Endothelial cell of umbilical vein (primary cell): ENCODE results near the gene SLIT1. TPM values are rescaled to one million over a fixed set of nuclear protein-coding genes. Genes with fewer than 3 reads are reported as not detected.

ENCODE experiments used
- BruUV-seq: library from RNA; stranded (reverse); fragments of 400-500 nt; replicated peaks from 2 replicates; lab custom pipeline; 2021; lab: Mats Ljungman, UMichigan
- CTCF ChIA-PET: fragments of 300-600, 350-600 bp; sonication (Branson Sonifier 250); formaldehyde crosslinking; loops from one replicate; lab custom pipeline; 2021; ENCODE audit warnings: antibody characterized with exemption, inconsistent platforms; lab: Charles Lee
- POLR2A ChIA-PET: fragments of 300-600, 350-600 bp; sonication (Branson Sonifier 250); formaldehyde crosslinking; loops from one replicate; lab custom pipeline; 2021; ENCODE audit warnings: antibody characterized with exemption, inconsistent platforms; lab: Charles Lee
- DNase-seq: peaks from one replicate; pipeline ENCODE4 v3.0.0-alpha.2; 2011; ENCODE audit warnings: low read depth, low spot score
- FAIRE-seq: peaks from 2 replicates; lab custom pipeline; 2011; peaks lifted over from hg19 to GRCh38; lab: Jason Lieb, UNC
- H2AFZ ChIP-seq: 2 replicates; pipeline ENCODE4 v1.6.0; 2012; ENCODE audit warnings: low read depth, low read length, control low read depth, inconsistent platforms
- H3K27ac ChIP-seq: 2 replicates; pipeline ENCODE4 v1.5.1; 2011; ENCODE audit warnings: low read depth, mild to moderate bottlenecking, control low read depth, low read length, moderate library complexity; ENCODE audit not compliant: insufficient read depth
- H3K27me3 ChIP-seq, 2 experiments: 2 replicates each; pipeline versions ENCODE4 v1.6.0 to v1.6.1; 2011; ENCODE audit warnings: low read length in 2 of 2, mixed read lengths in 1 of 2; ENCODE audit not compliant: control insufficient read depth in 2 of 2, insufficient read depth in 2 of 2
- H3K36me3 ChIP-seq, 2 experiments: 2 replicates in 1 of 2; 3 replicates in 1 of 2; pipeline ENCODE4 v1.5.1; 2011; ENCODE audit warnings: low read length in 2 of 2, mild to moderate bottlenecking in 1 of 2, moderate library complexity in 1 of 2; ENCODE audit not compliant: control insufficient read depth in 2 of 2, insufficient read depth in 2 of 2; ENCODE audit errors: extremely low read depth in 1 of 2
- H3K4me1 ChIP-seq: 3 replicates; pipeline ENCODE4 v1.5.1; 2011; ENCODE audit warnings: mild to moderate bottlenecking, low read length; ENCODE audit not compliant: control insufficient read depth, insufficient read depth; ENCODE audit errors: extremely low read depth
- H3K4me2 ChIP-seq: 2 replicates; pipeline ENCODE4 v1.6.1; 2011; ENCODE audit warnings: low read length, control low read depth, mixed read lengths; ENCODE audit not compliant: insufficient read depth
- H3K4me3 ChIP-seq, 3 experiments: fragments of 200-600 bp in 1 of 3; sonication (generic), shearing (Covaris generic) in 1 of 3; replicated peaks in 1 of 3; 2 replicates each; pipeline ENCODE4 v1.5.1; 2011 to 2016; ENCODE audit warnings: control low read depth in 3 of 3, low read length in 3 of 3, mild to moderate bottlenecking in 2 of 3, inconsistent platforms in 1 of 3, low read depth in 1 of 3, moderate library complexity in 1 of 3; ENCODE audit not compliant: insufficient read depth in 1 of 3
- H3K79me2 ChIP-seq: 2 replicates; pipeline ENCODE4 v1.6.0; 2012; ENCODE audit warnings: low read length, inconsistent platforms; ENCODE audit not compliant: control insufficient read depth, insufficient read depth
- H3K9ac ChIP-seq: replicated peaks from 2 replicates; pipeline ENCODE3; 2011; ENCODE audit warnings: low read length, control low read depth; ENCODE audit not compliant: insufficient read depth; ENCODE audit errors: extremely low read depth
- H3K9me1 ChIP-seq: replicated peaks from 3 replicates; pipeline ENCODE4 v1.6.0; 2011; ENCODE audit warnings: mild to moderate bottlenecking, low read length; ENCODE audit not compliant: control insufficient read depth, insufficient read depth; ENCODE audit errors: extremely low read depth
- H3K9me3 ChIP-seq: replicated peaks from 2 replicates; pipeline ENCODE4 v1.5.1; 2012; ENCODE audit warnings: low read length, inconsistent platforms; ENCODE audit not compliant: control insufficient read depth, insufficient read depth
- H4K20me1 ChIP-seq: replicated peaks from 2 replicates; pipeline ENCODE3; 2011; ENCODE audit warnings: mild to moderate bottlenecking, low read length; ENCODE audit not compliant: control insufficient read depth, insufficient read depth; ENCODE audit errors: extremely low read depth
- CTCF ChIP-seq, 2 donors: IDR thresholded peaks; 1 replicate in 1 of 2; 2 replicates in 1 of 2; pipeline ENCODE4 v1.5.1; 2011; ENCODE audit warnings: low read length in 2 of 2, mild to moderate bottlenecking in 2 of 2, moderate library complexity in 2 of 2, control low read depth in 1 of 2, inconsistent platforms in 1 of 2, low read depth in 1 of 2; ENCODE audit not compliant: insufficient read depth in 1 of 2; ENCODE audit errors: extremely low read depth in 1 of 2
- EZH2 ChIP-seq: IDR thresholded peaks from 2 replicates; pipeline ENCODE4 v1.6.1; 2012; ENCODE audit warnings: borderline replicate concordance, low read depth, mild to moderate bottlenecking, moderate library complexity, low read length, inconsistent platforms; ENCODE audit not compliant: severe bottlenecking
- FOS ChIP-seq: IDR thresholded peaks from 2 replicates; pipeline ENCODE4 v1.6.1; 2011; ENCODE audit warnings: mild to moderate bottlenecking, low read length, moderate library complexity, borderline replicate concordance; ENCODE audit not compliant: insufficient read depth
- GATA2 ChIP-seq: IDR thresholded peaks from 2 replicates; pipeline ENCODE4 v1.7.0; 2011; ENCODE audit warnings: low read depth, mild to moderate bottlenecking, moderate library complexity, mixed read lengths, low read length; ENCODE audit not compliant: insufficient read length, insufficient read depth
- JUN ChIP-seq: IDR thresholded peaks from 2 replicates; pipeline ENCODE4 v1.6.1; 2011; ENCODE audit warnings: borderline replicate concordance, low read depth; ENCODE audit not compliant: insufficient read length, insufficient read depth
- MAX ChIP-seq: IDR thresholded peaks from 2 replicates; pipeline ENCODE4 v1.6.1; 2011; ENCODE audit not compliant: insufficient read depth, insufficient read length
- MYC ChIP-seq: IDR thresholded peaks from one replicate; pipeline ENCODE4 v1.6.1; 2011; ENCODE audit warnings: mild to moderate bottlenecking, low read depth, low read length
- POLR2A ChIP-seq: IDR thresholded peaks from 2 replicates; pipeline ENCODE4 v1.6.1; 2012; ENCODE audit warnings: low read depth, mild to moderate bottlenecking, control low read depth, low read length
- POLR2AphosphoS5 ChIP-seq: IDR thresholded peaks from 2 replicates; pipeline ENCODE4 v1.6.1; 2012; ENCODE audit warnings: low read depth, mild to moderate bottlenecking, control low read depth, low read length, moderate library complexity; ENCODE audit not compliant: insufficient read depth
- dilution Hi-C: fragments of 300-500 bp; cut with MboI; formaldehyde crosslinking; loops from one replicate; pipeline ENCODE4 v1.15.0; 2019; ENCODE audit warnings: low sequenced_read_pairs; ENCODE audit not compliant: extremely low pct_ligation_motif_present
- intact Hi-C: fragments of 100-400 bp; cut with micrococcal nuclease; formaldehyde crosslinking; loops from one replicate; pipeline ENCODE4 v1.10.0; 2022
- polyA plus RNA-seq, 4 experiments: library from polyadenylated mRNA; depleted of rRNA in 3 of 4; stranded (reverse) in 3 of 4; unstranded in 1 of 4; fragments of >200 nt; gene quantifications; 2 replicates each; pipeline versions ENCODE4 v1.2.1 to v1.2.3, GENCODE V29; 2011 to 2012; ENCODE audit warnings: missing spikeins in 1 of 4
- total RNA-seq: library from RNA; stranded (reverse); gene quantifications from 2 replicates; pipeline ENCODE4 v1.2.3, GENCODE V29; 2021

SLIT1 gene
- total and polyA plus RNA-seq, 2 donors (not counting 3 experiments of a cell fraction or from before 2014, with no cell fraction given): 0.04 to 0.20 TPM

- ChIA-PET POLR2A (no interaction called here), CTCF (interaction anchor here (3.6 to 8.5 kb wide), 2 partner anchors 41 to 131 kb away, joined by 11 to 397 read pairs; no protein-coding TSS in a partner anchor)
- intact Hi-C loops: loop anchor here (10.0 kb wide), 1 partner anchor 256 kb away; the partner anchor contains the start of gene FRAT2
- H3K9me3 ChIP-seq: no peaks in the 10 kb centered on the region
- H3K9me1 ChIP-seq: no peaks in the 10 kb centered on the region
- H4K20me1 ChIP-seq: no peaks in the 10 kb centered on the region
- dilution Hi-C loops: no loop called here
- TF ChIP-seq MYC: no peak
- no peak for DNase-seq
- H3K9ac ChIP-seq: no peak overlapping the region
- no peak overlapping the region for H3K4me3 ChIP-seq
- no peak overlapping the region for H2AFZ ChIP-seq
- FAIRE-seq: no peak
- no peak overlapping the region for H3K4me2 ChIP-seq
- H3K36me3 ChIP-seq: no peaks in the 10 kb centered on the region
- H3K27me3 ChIP-seq: peaks cover 0 to 10% of the 10 kb centered on the region in 2 experiments
- no peaks in the 10 kb centered on the region for H3K79me2 ChIP-seq
- no TSS peak for BruUV-seq
- no peak overlapping the region for H3K27ac ChIP-seq
- H3K4me1 ChIP-seq: no peaks in the 10 kb centered on the region
Measured at GRCh38 chr10:97078261-97078937, 107.4 kb downstream of the SLIT1 start.

- H3K27ac ChIP-seq: no peak overlapping the region
- H3K9me3 ChIP-seq: no peaks in the 10 kb centered on the region
- H4K20me1 ChIP-seq: no peaks in the 10 kb centered on the region
- H3K4me1 ChIP-seq: no peaks in the 10 kb centered on the region
- peaks cover 2 to 10% of the 10 kb centered on the region in 2 experiments for H3K27me3 ChIP-seq
- H3K4me3 ChIP-seq: no peak overlapping the region
- TF ChIP-seq MYC (no peak), CTCF (IDR thresholded peaks at IDR 0.05; ENCODE audit: extremely low read depth in 1 of 2, insufficient read depth in 1 of 2, low read depth in 1 of 2, low read length in 2 of 2) (no peak), FOS (no peak), POLR2A (no peak), MAX (no peak), JUN (no peak), POLR2AphosphoS5 (no peak), EZH2 (no peak), GATA2 (no peak)
- no peak overlapping the region for H2AFZ ChIP-seq
- CTCF ChIA-PET: interaction anchor here (0.7 to 8.5 kb wide), 4 partner anchors 9 to 132 kb away, joined by 3 to 397 read pairs (median 9); no protein-coding TSS in a partner anchor
- H3K9me1 ChIP-seq: no peaks in the 10 kb centered on the region
- intact Hi-C loops: loop anchor here (10.0 kb wide), 1 partner anchor 258 kb away; the partner anchor contains the start of gene FRAT2
- FAIRE-seq (no peak), DNase-seq (no peak)
- no peaks in the 10 kb centered on the region for H3K79me2 ChIP-seq
- no peak overlapping the region for H3K4me2 ChIP-seq
- BruUV-seq: no TSS peak
- H3K36me3 ChIP-seq: no peaks in the 10 kb centered on the region
- POLR2A ChIA-PET: no interaction called here
- H3K9ac ChIP-seq: no peak overlapping the region
- dilution Hi-C loops: no loop called here
Measured at GRCh38 chr10:97076781-97077180, 109.0 kb downstream of the SLIT1 start.
